Neutrophil (primary cell): ENCODE results near the gene HTR2A.

Source experiments
- H3K27ac ChIP-seq: fragments of 200-600 bp; sonication (generic); 2 replicates; pipeline ENCODE4 v1.5.1; 2016; ENCODE audit warnings: mild to moderate bottlenecking, moderate library complexity
- H3K27me3 ChIP-seq: fragments of 200-600 bp; sonication (generic); 2 replicates; pipeline ENCODE4 v1.6.0; 2016; ENCODE audit warnings: mild to moderate bottlenecking
- H3K36me3 ChIP-seq: fragments of 200-600 bp; sonication (generic); 2 replicates; pipeline ENCODE4 v1.5.1; 2017
- H3K4me1 ChIP-seq, 2 experiments: fragments of 200-600 bp in 1 of 2; sonication (generic) in 1 of 2; 1 replicate in 1 of 2; 2 replicates in 1 of 2; pipeline versions ENCODE4 v1.5.1 to v1.6.1; 2013 to 2016; ENCODE audit warnings: low read depth in 1 of 2, low read length in 1 of 2, mild to moderate bottlenecking in 1 of 2, moderate library complexity in 1 of 2; ENCODE audit not compliant: control insufficient read depth in 1 of 2, insufficient read depth in 1 of 2
- H3K4me3 ChIP-seq, 2 experiments: fragments of 200-600 bp in 1 of 2; sonication (generic) in 1 of 2; 1 replicate in 1 of 2; 2 replicates in 1 of 2; pipeline ENCODE4 v1.5.1; 2013 to 2016; ENCODE audit warnings: low read depth in 1 of 2, low read length in 1 of 2, mild to moderate bottlenecking in 1 of 2, moderate library complexity in 1 of 2
- H3K9me3 ChIP-seq: fragments of 200-600 bp; sonication (generic); 2 replicates; pipeline ENCODE4 v1.5.1; 2016
- CTCF ChIP-seq: fragments of 200-600 bp; sonication (generic); IDR thresholded peaks from 2 replicates; pipeline ENCODE4 v1.5.1; 2016; ENCODE audit warnings: antibody characterized with exemption

HTR2A gene

GRCh38 chr13:46796129-46796514 lies 100.7 kb downstream of the HTR2A start:
- Histone ChIP-seq H3K36me3 (peaks cover 2% of the 10 kb centered on the region), H3K27ac (peak overlapping the region; percentile 83), H3K9me3 (no peaks in the 10 kb centered on the region), H3K27me3 (no peaks in the 10 kb centered on the region), H3K4me1 (peaks cover 16% of the 10 kb centered on the region in 2 experiments), H3K4me3 (peak overlapping the region; percentile 90 to 94)
- TF ChIP-seq CTCF: no peak

GRCh38 chr13:46795321-46795720 lies 101.5 kb downstream of the HTR2A start:
- H3K36me3 ChIP-seq: peaks cover 10% of the 10 kb centered on the region
- H3K4me3 ChIP-seq: no peak overlapping the region
- no peaks in the 10 kb centered on the region for H3K9me3 ChIP-seq
- no peak overlapping the region for H3K27ac ChIP-seq
- H3K27me3 ChIP-seq: no peaks in the 10 kb centered on the region
- no peak for TF ChIP-seq CTCF
- peaks cover 16% of the 10 kb centered on the region in 2 experiments for H3K4me1 ChIP-seq

GRCh38 chr13:46783504-46783903 lies 113.3 kb downstream of the HTR2A start:
- H3K36me3 ChIP-seq: peaks cover 63% of the 10 kb centered on the region
- no peaks in the 10 kb centered on the region for H3K9me3 ChIP-seq
- H3K4me1 ChIP-seq: no peaks in the 10 kb centered on the region
- no peak overlapping the region for H3K4me3 ChIP-seq
- H3K27me3 ChIP-seq: no peaks in the 10 kb centered on the region
- no peak for TF ChIP-seq CTCF
- no peak overlapping the region for H3K27ac ChIP-seq

- Histone ChIP-seq H3K27ac (no peak overlapping the region), H3K4me3 (no peak overlapping the region), H3K9me3 (no peaks in the 10 kb centered on the region), H3K36me3 (peaks cover 65% of the 10 kb centered on the region), H3K27me3 (no peaks in the 10 kb centered on the region), H3K4me1 (no peaks in the 10 kb centered on the region)
- no peak for TF ChIP-seq CTCF
Observed at GRCh38 chr13:46782691-46783090, 114.2 kb downstream of the HTR2A start.

GRCh38 chr13:46782066-46782465 lies 114.8 kb downstream of the HTR2A start:
- Histone ChIP-seq H3K27ac (no peak overlapping the region), H3K9me3 (no peaks in the 10 kb centered on the region)
- no peak for TF ChIP-seq CTCF

More at GRCh38 chr13:46782066-46782465, 114.8 kb downstream of the HTR2A start:
- no peak overlapping the region for H3K4me3 ChIP-seq
- H3K36me3 ChIP-seq: peaks cover 71% of the 10 kb centered on the region
- no peaks in the 10 kb centered on the region for H3K27me3 ChIP-seq
- H3K4me1 ChIP-seq: no peaks in the 10 kb centered on the region
